ENCODE data around the gene PTGES3L. TPM values are rescaled to one million over a fixed set of nuclear protein-coding genes. Genes with fewer than 3 reads are reported as not detected.

PTGES3L gene
- polyA plus RNA-seq, 1 experiment: 3.3 TPM

- H3K4me3 ChIP-seq (ENCODE audit: low read depth, low read length): no peak overlapping the region
- ChIA-PET POLR2A (no interaction called here), CTCF (no interaction called here)
- DNase-seq (ENCODE audit: low read depth): no peak
- no peaks in the 10 kb centered on the region for H3K27me3 ChIP-seq (ENCODE audit: control insufficient read depth, insufficient read depth, low read length)
- peaks cover 31% of the 10 kb centered on the region for H3K36me3 ChIP-seq (ENCODE audit: control insufficient read depth, insufficient read depth, low read length)
- no peak for TF ChIP-seq CTCF (IDR thresholded peaks at IDR 0.05; ENCODE audit: insufficient read depth, low read depth, low read length)
Observed at GRCh38 chr17:43018008-43018853, 38.4 kb upstream of the PTGES3L start.

DNA sequence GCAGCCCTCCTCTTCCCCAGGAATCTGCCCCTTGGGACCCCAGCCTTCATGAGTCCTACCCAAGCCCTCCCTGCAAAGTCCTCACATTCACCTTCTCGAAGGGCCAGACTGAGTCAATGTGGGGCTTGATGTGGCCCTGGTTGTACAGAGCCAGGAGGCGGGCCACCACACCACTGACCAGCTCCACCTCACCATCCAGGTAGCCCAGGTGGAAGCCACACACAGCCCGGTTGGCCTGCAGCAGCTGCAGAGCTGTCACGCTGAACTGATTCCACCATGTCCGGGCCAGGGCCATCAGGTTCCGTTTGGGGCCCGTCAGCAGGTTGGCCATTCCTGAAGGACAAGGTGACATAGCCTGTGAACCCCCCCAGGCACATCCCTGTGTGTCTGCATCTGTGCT is 36.3 kb upstream of the PTGES3L start:
- H3K4me3 ChIP-seq (ENCODE audit: low read depth, low read length): no peak overlapping the region
- no peaks in the 10 kb centered on the region for H3K27me3 ChIP-seq (ENCODE audit: control insufficient read depth, insufficient read depth, low read length)
- peaks cover 33% of the 10 kb centered on the region for H3K36me3 ChIP-seq (ENCODE audit: control insufficient read depth, insufficient read depth, low read length)
- no peak for TF ChIP-seq CTCF (IDR thresholded peaks at IDR 0.05; ENCODE audit: insufficient read depth, low read depth, low read length)
- no peak for DNase-seq (ENCODE audit: low read depth)
- CTCF ChIA-PET: interaction anchor here (1.4 kb wide), 1 partner anchor 8 kb away, joined by 3 read pairs; no protein-coding TSS in a partner anchor
- POLR2A ChIA-PET: no interaction called here

DNA sequence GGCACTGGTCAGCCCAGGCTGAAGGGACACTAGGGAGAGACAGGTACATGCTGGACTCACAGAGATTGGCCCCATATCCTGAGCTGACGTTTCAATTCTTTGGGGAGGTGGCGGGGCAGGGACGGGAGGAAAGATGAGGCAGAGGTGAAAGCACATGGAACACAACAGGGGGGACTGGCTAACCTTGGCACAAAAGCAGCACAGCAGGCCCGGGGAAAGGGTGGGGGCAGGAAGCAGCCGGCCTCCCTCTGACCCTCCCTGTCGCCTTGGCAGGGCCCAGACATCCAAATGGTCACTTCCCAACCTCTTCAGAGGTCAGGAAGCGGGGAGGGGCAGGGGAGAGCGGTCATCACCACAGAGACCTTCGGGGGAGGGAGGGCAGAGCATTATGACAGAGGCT is 35.7 kb upstream of the PTGES3L start:
- Histone ChIP-seq H3K4me3 (ENCODE audit: low read depth, low read length) (no peak overlapping the region), H3K27me3 (ENCODE audit: control insufficient read depth, insufficient read depth, low read length) (no peaks in the 10 kb centered on the region), H3K36me3 (ENCODE audit: control insufficient read depth, insufficient read depth, low read length) (peaks cover 33% of the 10 kb centered on the region)
- no peak for DNase-seq (ENCODE audit: low read depth)
- POLR2A ChIA-PET: interaction anchor here (0.6 kb wide), 1 partner anchor 161 kb away, joined by 3 read pairs; no protein-coding TSS in a partner anchor
- TF ChIP-seq CTCF (IDR thresholded peaks at IDR 0.05; ENCODE audit: insufficient read depth, low read depth, low read length): no peak
- CTCF ChIA-PET: interaction anchor here (0.7 to 1.4 kb wide), 2 partner anchors 9 to 17 kb away, joined by 3 read pairs; partner anchors contain the start of gene RPL27

- ChIA-PET CTCF (interaction anchor here (0.7 to 1.4 kb wide), 2 partner anchors 9 to 17 kb away, joined by 3 read pairs; partner anchors contain the start of gene RPL27), POLR2A (interaction anchor here (0.6 kb wide), 1 partner anchor 162 kb away, joined by 3 read pairs; no protein-coding TSS in a partner anchor)
- H3K36me3 ChIP-seq (ENCODE audit: control insufficient read depth, insufficient read depth, low read length): peaks cover 33% of the 10 kb centered on the region
- no peak for DNase-seq (ENCODE audit: low read depth)
- H3K4me3 ChIP-seq (ENCODE audit: low read depth, low read length): no peak overlapping the region
- TF ChIP-seq CTCF (IDR thresholded peaks at IDR 0.05; ENCODE audit: insufficient read depth, low read depth, low read length): no peak
- no peaks in the 10 kb centered on the region for H3K27me3 ChIP-seq (ENCODE audit: control insufficient read depth, insufficient read depth, low read length)
Observed at GRCh38 chr17:43014649-43015542, 35.0 kb upstream of the PTGES3L start.

All from BJ (cell line).